Stomach (tissue), 9 donors: ENCODE data around the gene NRG3. TPM values are rescaled to one million over a fixed set of nuclear protein-coding genes. Genes with fewer than 3 reads are reported as not detected.

ENCODE experiments used
- DNase-seq, 2 donors: peaks; one replicate each; pipeline versions ENCODE4 v3.0.0 to v3.0.0-alpha.2; 2013 to 2019
- H3K27ac ChIP-seq, 5 donors: fragments of 200-600 bp in 4 of 5; sonication (generic) in 4 of 5; one replicate each; pipeline ENCODE4 v1.5.1; 2013 to 2019; ENCODE audit warnings: mild to moderate bottlenecking in 1 of 5, moderate library complexity in 1 of 5
- H3K27me3 ChIP-seq, 3 donors: fragments of 200-600 bp; sonication (generic); one replicate each; pipeline ENCODE4 v1.5.1; 2017 to 2019; ENCODE audit warnings: mixed run types in 1 of 3
- H3K36me3 ChIP-seq, 4 donors: fragments of 200-600 bp; sonication (generic); 1 replicate in 3 of 4; 2 replicates in 1 of 4; pipeline ENCODE4 v1.5.1; 2016 to 2019
- H3K4me1 ChIP-seq, 4 donors: fragments of 200-600 bp; sonication (generic); one replicate each; pipeline ENCODE4 v1.5.1; 2016 to 2019
- H3K4me3 ChIP-seq, 4 donors: fragments of 200-600 bp; sonication (generic) in 3 of 4; one replicate each; pipeline ENCODE4 v1.5.1; 2016 to 2019; ENCODE audit warnings: mild to moderate bottlenecking in 1 of 4
- H3K9me3 ChIP-seq, 4 donors: fragments of 200-600 bp; sonication (generic); one replicate each; pipeline ENCODE4 v1.5.1; 2016 to 2019
- EP300 ChIP-seq: sonication (generic); formaldehyde crosslinking; IDR thresholded peaks from one replicate; pipeline ENCODE4 v1.6.1; 2017; ENCODE audit warnings: antibody characterized with exemption
- POLR2A ChIP-seq, 4 donors: fragments of 450-650 bp; IDR thresholded peaks; one replicate each; pipeline ENCODE4 v1.6.1; 2016; ENCODE audit warnings: antibody characterized with exemption in 4 of 4, control low read depth in 2 of 4, mild to moderate bottlenecking in 1 of 4, moderate library complexity in 1 of 4
- POLR2AphosphoS5 ChIP-seq, 3 donors: sonication (generic); formaldehyde crosslinking; IDR thresholded peaks; one replicate each; pipeline ENCODE4 v1.6.1; 2016; ENCODE audit warnings: antibody characterized with exemption in 3 of 3
- WGBS, 5 donors: extraction: QIAGEN DNeasy Blood & Tissue Kit in 3 of 5; methylation state at CpG; one replicate each; pipeline versions ENCODE4 v1.1.5 to v1.1.7; 2013 to 2018; 5-methylcytosine and 5-hydroxymethylcytosine counted together
- intact Hi-C: fragments of 100-400 bp; cut with DNase I; formaldehyde crosslinking; loops from one replicate; pipeline ENCODE4 v1.15.1; 2023; ENCODE audit warnings: low total_unique reads
- polyA plus RNA-seq, 3 donors: library from polyadenylated mRNA; stranded (reverse); fragments of 200-250 nt; gene quantifications; one replicate each; pipeline ENCODE4 v1.2.3, GENCODE V29; 2013
- total RNA-seq, 5 donors: library from RNA; depleted of rRNA; stranded (reverse); fragments of >200 nt; gene quantifications; one replicate each; pipeline versions ENCODE4 v1.1.0 to v1.2.3, GENCODE V29; 2014 to 2016
- TF ChIP-seq, protein P1 (sequence below), 7 experiments: fragments of 450-650 bp in 4 of 7; fragments of 200-600 bp in 3 of 7; sonication (generic) in 3 of 7; IDR thresholded peaks; one replicate each; pipeline ENCODE4 v1.5.1; 2016 to 2019; ENCODE audit warnings: antibody characterized with exemption in 7 of 7, control low read depth in 2 of 7, mild to moderate bottlenecking in 1 of 7
- donor health status: healthy with polysubstance abuse.
- donor health status: Bipolar disorder and iron deficiency.
- donor health status: healthy.

NRG3 gene
- total and polyA plus RNA-seq, 8 donors, result 0.08 to 2.5 (median 0.52) TPM; not detected in 4

- intact Hi-C loops, result no loop called here
- H3K4me3 ChIP-seq, result no peak overlapping the region
- H3K27me3 ChIP-seq, result no peaks in the 10 kb centered on the region
- TF ChIP-seq POLR2A (IDR thresholded peaks at IDR 0.05) (no peak), EP300 (no peak), POLR2AphosphoS5 (IDR thresholded peaks at IDR 0.05) (no peak)
- TF ChIP-seq, protein P1, sequence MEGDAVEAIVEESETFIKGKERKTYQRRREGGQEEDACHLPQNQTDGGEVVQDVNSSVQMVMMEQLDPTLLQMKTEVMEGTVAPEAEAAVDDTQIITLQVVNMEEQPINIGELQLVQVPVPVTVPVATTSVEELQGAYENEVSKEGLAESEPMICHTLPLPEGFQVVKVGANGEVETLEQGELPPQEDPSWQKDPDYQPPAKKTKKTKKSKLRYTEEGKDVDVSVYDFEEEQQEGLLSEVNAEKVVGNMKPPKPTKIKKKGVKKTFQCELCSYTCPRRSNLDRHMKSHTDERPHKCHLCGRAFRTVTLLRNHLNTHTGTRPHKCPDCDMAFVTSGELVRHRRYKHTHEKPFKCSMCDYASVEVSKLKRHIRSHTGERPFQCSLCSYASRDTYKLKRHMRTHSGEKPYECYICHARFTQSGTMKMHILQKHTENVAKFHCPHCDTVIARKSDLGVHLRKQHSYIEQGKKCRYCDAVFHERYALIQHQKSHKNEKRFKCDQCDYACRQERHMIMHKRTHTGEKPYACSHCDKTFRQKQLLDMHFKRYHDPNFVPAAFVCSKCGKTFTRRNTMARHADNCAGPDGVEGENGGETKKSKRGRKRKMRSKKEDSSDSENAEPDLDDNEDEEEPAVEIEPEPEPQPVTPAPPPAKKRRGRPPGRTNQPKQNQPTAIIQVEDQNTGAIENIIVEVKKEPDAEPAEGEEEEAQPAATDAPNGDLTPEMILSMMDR (IDR thresholded peaks at IDR 0.05), result no peak
- WGBS, 5 donors, result 25 to 48% (median 33%) methylated on average over 4 of the region's 4 CpGs
- H3K27ac ChIP-seq, result no peak overlapping the region
- no peaks in the 10 kb centered on the region for H3K36me3 ChIP-seq
- peak in 1 of 2 donors; percentile 20 for DNase-seq
- H3K4me1 ChIP-seq, result no peaks in the 10 kb centered on the region
- no peaks in the 10 kb centered on the region for H3K9me3 ChIP-seq
These were observed 502.6 kb downstream of the NRG3 start for GRCh38 chr10:82377608-82378007.

DNA sequence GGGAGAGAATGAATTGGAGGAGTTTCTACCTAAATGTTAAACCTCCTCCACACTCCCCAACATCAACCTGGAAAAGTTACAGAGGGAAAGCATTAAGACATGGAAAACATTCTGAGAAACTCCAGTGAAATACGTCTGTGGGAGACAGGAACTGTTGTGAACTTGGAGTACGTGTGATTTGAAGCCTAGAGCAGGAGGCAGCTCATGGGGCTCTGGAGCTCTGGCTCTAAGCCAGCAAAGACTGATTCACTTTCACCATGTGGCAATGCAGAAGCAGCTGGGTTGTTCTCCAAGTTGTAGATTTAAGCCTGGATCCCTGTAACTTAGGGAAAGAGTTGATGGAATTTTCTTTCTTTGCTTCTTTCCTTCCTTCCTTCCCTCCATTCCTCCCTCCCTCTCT, 503.2 kb downstream of the NRG3 start:
- TF ChIP-seq POLR2AphosphoS5 (IDR thresholded peaks at IDR 0.05) (no peak), EP300 (no peak), POLR2A (IDR thresholded peaks at IDR 0.05) (no peak)
- TF ChIP-seq, protein P1 (IDR thresholded peaks at IDR 0.05), result no peak
- Histone ChIP-seq H3K27ac (no peak overlapping the region), H3K36me3 (no peaks in the 10 kb centered on the region), H3K4me3 (no peak overlapping the region), H3K27me3 (no peaks in the 10 kb centered on the region), H3K9me3 (no peaks in the 10 kb centered on the region), H3K4me1 (no peaks in the 10 kb centered on the region)
- 5 to 30% (median 10%) methylated on average over 2 of the region's 2 CpGs for WGBS, 5 donors
- peak; percentile 30 to 82 for DNase-seq
- intact Hi-C loops, result no loop called here

- Histone ChIP-seq H3K36me3 (no peaks in the 10 kb centered on the region), H3K9me3 (no peaks in the 10 kb centered on the region), H3K4me3 (no peak overlapping the region), H3K27me3 (no peaks in the 10 kb centered on the region), H3K27ac (no peak overlapping the region), H3K4me1 (no peaks in the 10 kb centered on the region)
- intact Hi-C loops, result no loop called here
- TF ChIP-seq POLR2AphosphoS5 (IDR thresholded peaks at IDR 0.05) (no peak), POLR2A (IDR thresholded peaks at IDR 0.05) (no peak), EP300 (no peak)
- TF ChIP-seq, protein P1 (IDR thresholded peaks at IDR 0.05), result no peak
- DNase-seq, result no peak
These were observed 508.4 kb downstream of the NRG3 start for GRCh38 chr10:82383350-82383749.

DNA sequence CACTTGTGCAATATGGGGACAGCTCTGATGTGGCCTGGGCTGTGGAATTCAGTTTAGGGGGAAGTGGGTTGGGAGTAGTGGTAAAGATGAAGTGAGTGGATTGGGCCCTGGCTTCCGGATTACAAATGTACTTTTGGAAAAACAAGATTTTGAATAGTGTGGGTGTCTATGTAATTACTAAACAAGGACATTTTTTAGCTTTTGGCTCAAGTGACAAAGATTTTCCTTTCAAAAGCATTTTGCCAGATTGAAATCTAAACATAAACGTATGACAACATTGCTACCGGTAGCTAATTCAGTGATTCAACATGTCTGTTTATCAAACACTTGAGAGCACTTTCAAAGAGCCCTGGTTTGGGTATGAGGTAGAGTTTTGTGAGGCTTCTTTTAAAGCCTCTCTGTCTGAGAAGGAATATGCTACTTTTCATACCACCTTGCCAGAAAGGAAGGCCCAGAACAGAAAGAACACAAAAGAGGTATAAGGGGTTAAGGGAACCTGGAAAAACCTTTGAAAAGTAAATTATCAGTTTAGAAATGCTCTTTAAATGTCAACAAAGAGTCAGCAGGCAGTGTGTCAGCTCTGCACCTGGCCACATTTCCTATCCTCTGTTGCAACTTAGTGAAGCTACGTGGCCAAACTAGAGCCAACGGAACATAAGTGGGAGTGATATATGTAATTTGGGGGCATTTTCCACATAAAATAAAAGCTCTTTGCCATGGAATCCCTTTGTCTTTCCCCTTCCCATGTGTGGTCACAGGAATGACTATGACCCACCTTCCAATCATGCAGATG, 516.1 kb downstream of the NRG3 start:
- intact Hi-C loops, result no loop called here
- Histone ChIP-seq H3K4me3 (no peak overlapping the region), H3K27me3 (no peaks in the 10 kb centered on the region), H3K4me1 (peaks cover 0 to 13% (median 0%) of the 10 kb centered on the region in 4 donors), H3K36me3 (no peaks in the 10 kb centered on the region), H3K9me3 (no peaks in the 10 kb centered on the region), H3K27ac (no peak overlapping the region)
- DNase-seq, result peak in 1 of 2 donors; percentile 23
- TF ChIP-seq POLR2AphosphoS5 (IDR thresholded peaks at IDR 0.05), result no peak
- WGBS, 5 donors, result 48 to 62% (median 50%) methylated on average over 5 of the region's 5 CpGs

DNA sequence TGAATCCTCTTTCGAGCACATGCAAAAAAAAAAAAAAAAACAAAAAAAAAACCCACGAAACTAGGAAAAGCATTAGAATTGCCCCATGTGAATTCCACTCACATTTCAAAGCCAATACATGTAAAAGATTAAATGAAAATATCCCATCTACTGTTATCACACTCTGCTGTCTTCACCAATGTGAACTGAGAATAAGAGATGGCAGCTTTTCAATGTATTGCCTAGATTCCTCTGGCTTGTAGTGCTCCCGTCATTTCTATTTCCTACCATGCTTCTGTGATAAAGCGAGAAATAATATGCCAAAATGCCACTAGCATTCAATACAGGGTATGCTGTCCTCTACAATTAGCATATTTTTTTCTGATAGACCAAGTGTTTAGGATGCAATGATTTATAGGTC, 517.0 kb downstream of the NRG3 start:
- Histone ChIP-seq H3K27me3 (no peaks in the 10 kb centered on the region), H3K27ac (no peak overlapping the region), H3K9me3 (no peaks in the 10 kb centered on the region), H3K36me3 (no peaks in the 10 kb centered on the region), H3K4me3 (no peak overlapping the region), H3K4me1 (peaks cover 0 to 13% (median 0%) of the 10 kb centered on the region in 4 donors)
- WGBS, 5 donors, result 73 to 87% (median 78%) methylated on average over 4 of the region's 4 CpGs
- TF ChIP-seq POLR2AphosphoS5 (IDR thresholded peaks at IDR 0.05) (no peak), EP300 (no peak)
- TF ChIP-seq, protein P1 (IDR thresholded peaks at IDR 0.05), result no peak
- no peak for DNase-seq
- intact Hi-C loops, result no loop called here
